Neural crest cell (in vitro differentiated cells): ENCODE measurements around the gene FBN2. TPM values are rescaled to one million over a fixed set of nuclear protein-coding genes. Genes with fewer than 3 reads are reported as not detected.

Source experiments
- DNase-seq: peaks from one replicate; pipeline ENCODE4 v3.0.0; 2021; ENCODE audit warnings: low read depth, mixed read lengths, low spot score
- H3K27ac Mint-ChIP-seq: one replicate; pipeline ENCODE4 v1.8.0; 2021; ENCODE audit warnings: mild to moderate bottlenecking, mixed read lengths; ENCODE audit not compliant: unreplicated experiment
- H3K27me3 Mint-ChIP-seq: 2 replicates; pipeline ENCODE4 v1.8.0; 2021; ENCODE audit warnings: low read depth, mild to moderate bottlenecking, mixed read lengths
- H3K36me3 Mint-ChIP-seq: 2 replicates; pipeline ENCODE4 v1.8.0; 2021; ENCODE audit warnings: low read depth, mild to moderate bottlenecking, mixed read lengths
- H3K4me1 Mint-ChIP-seq: 2 replicates; pipeline ENCODE4 v1.8.0; 2021; ENCODE audit warnings: mixed read lengths
- H3K4me3 Mint-ChIP-seq: one replicate; pipeline ENCODE4 v1.8.0; 2021; ENCODE audit warnings: mild to moderate bottlenecking, mixed read lengths
- H3K9me3 Mint-ChIP-seq: 2 replicates; pipeline ENCODE4 v1.8.0; 2021; ENCODE audit warnings: mixed read lengths
- CTCF ChIP-seq: fragments of 200-600 bp; sonication (generic); conservative IDR thresholded peaks from 2 replicates; pipeline ENCODE4 v1.5.0; 2021; ENCODE audit warnings: antibody characterized with exemption, mild to moderate bottlenecking
- total RNA-seq: library from RNA; stranded (reverse); gene quantifications from 2 replicates; pipeline ENCODE4 v1.2.1, GENCODE V29; 2021

Gene FBN2
- total RNA-seq, 1 donor from 2014 or later = 58.3 TPM

- peaks cover 20% of the 10 kb centered on the region for H3K4me1 Mint-ChIP-seq
- peaks cover 16% of the 10 kb centered on the region for H3K36me3 Mint-ChIP-seq
- no peak for DNase-seq
- H3K4me3 Mint-ChIP-seq = no peak overlapping the region
- no peak overlapping the region for H3K27ac Mint-ChIP-seq
- no peaks in the 10 kb centered on the region for H3K27me3 Mint-ChIP-seq
- no peak for TF ChIP-seq CTCF
- peaks cover 7% of the 10 kb centered on the region for H3K9me3 Mint-ChIP-seq
Observed at GRCh38 chr5:128399111-128399510, 138.9 kb downstream of the FBN2 start.

- Mint-ChIP-seq H3K27ac (no peak overlapping the region), H3K4me1 (peaks cover 9% of the 10 kb centered on the region), H3K27me3 (no peaks in the 10 kb centered on the region), H3K36me3 (peaks cover 16% of the 10 kb centered on the region), H3K4me3 (no peak overlapping the region), H3K9me3 (peaks cover 7% of the 10 kb centered on the region)
- no peak for TF ChIP-seq CTCF
- no peak for DNase-seq
Observed at GRCh38 chr5:128397876-128398275, 140.2 kb downstream of the FBN2 start.

- no peak for DNase-seq
- H3K27ac Mint-ChIP-seq = no peak overlapping the region
- no peaks in the 10 kb centered on the region for H3K27me3 Mint-ChIP-seq
- H3K9me3 Mint-ChIP-seq = peaks cover 4% of the 10 kb centered on the region
- H3K4me3 Mint-ChIP-seq = no peak overlapping the region
- TF ChIP-seq CTCF = no peak
- peaks cover 11% of the 10 kb centered on the region for H3K36me3 Mint-ChIP-seq
- H3K4me1 Mint-ChIP-seq = no peaks in the 10 kb centered on the region
Observed at GRCh38 chr5:128395073-128395472, 143.0 kb downstream of the FBN2 start.

- no peaks in the 10 kb centered on the region for H3K27me3 Mint-ChIP-seq
- no peak for DNase-seq
- no peak for TF ChIP-seq CTCF
- H3K36me3 Mint-ChIP-seq = peaks cover 17% of the 10 kb centered on the region
- H3K4me3 Mint-ChIP-seq = no peak overlapping the region
- H3K9me3 Mint-ChIP-seq = peaks cover 6% of the 10 kb centered on the region
- H3K4me1 Mint-ChIP-seq = peaks cover 6% of the 10 kb centered on the region
- H3K27ac Mint-ChIP-seq = peak overlapping the region; percentile 39
Observed at GRCh38 chr5:128384068-128384467, 154.0 kb downstream of the FBN2 start.

- H3K36me3 Mint-ChIP-seq = peaks cover 7% of the 10 kb centered on the region
- H3K27ac Mint-ChIP-seq = no peak overlapping the region
- no peak for TF ChIP-seq CTCF
- no peaks in the 10 kb centered on the region for H3K27me3 Mint-ChIP-seq
- DNase-seq = no peak
- peaks cover 6% of the 10 kb centered on the region for H3K4me1 Mint-ChIP-seq
- no peak overlapping the region for H3K4me3 Mint-ChIP-seq
- H3K9me3 Mint-ChIP-seq = no peaks in the 10 kb centered on the region
Observed at GRCh38 chr5:128380337-128380736, 157.7 kb downstream of the FBN2 start.

GRCh38 chr5:128378632-128379031, 159.4 kb downstream of the FBN2 start:
- DNase-seq = no peak
- Mint-ChIP-seq H3K9me3 (no peaks in the 10 kb centered on the region), H3K4me3 (no peak overlapping the region), H3K27me3 (no peaks in the 10 kb centered on the region), H3K36me3 (peaks cover 7% of the 10 kb centered on the region), H3K4me1 (peaks cover 6% of the 10 kb centered on the region), H3K27ac (no peak overlapping the region)
- no peak for TF ChIP-seq CTCF
